HG03045 (cell line): ENCODE results near the gene METRN.

Source experiments
- ATAC-seq: cut with Tn5 transposase; IDR thresholded peaks from one replicate; pipeline ENCODE4 v1.9.1; 2021; ENCODE audit warnings: mild to moderate bottlenecking, moderate library complexity; ENCODE audit not compliant: unreplicated experiment

Gene METRN

DNA sequence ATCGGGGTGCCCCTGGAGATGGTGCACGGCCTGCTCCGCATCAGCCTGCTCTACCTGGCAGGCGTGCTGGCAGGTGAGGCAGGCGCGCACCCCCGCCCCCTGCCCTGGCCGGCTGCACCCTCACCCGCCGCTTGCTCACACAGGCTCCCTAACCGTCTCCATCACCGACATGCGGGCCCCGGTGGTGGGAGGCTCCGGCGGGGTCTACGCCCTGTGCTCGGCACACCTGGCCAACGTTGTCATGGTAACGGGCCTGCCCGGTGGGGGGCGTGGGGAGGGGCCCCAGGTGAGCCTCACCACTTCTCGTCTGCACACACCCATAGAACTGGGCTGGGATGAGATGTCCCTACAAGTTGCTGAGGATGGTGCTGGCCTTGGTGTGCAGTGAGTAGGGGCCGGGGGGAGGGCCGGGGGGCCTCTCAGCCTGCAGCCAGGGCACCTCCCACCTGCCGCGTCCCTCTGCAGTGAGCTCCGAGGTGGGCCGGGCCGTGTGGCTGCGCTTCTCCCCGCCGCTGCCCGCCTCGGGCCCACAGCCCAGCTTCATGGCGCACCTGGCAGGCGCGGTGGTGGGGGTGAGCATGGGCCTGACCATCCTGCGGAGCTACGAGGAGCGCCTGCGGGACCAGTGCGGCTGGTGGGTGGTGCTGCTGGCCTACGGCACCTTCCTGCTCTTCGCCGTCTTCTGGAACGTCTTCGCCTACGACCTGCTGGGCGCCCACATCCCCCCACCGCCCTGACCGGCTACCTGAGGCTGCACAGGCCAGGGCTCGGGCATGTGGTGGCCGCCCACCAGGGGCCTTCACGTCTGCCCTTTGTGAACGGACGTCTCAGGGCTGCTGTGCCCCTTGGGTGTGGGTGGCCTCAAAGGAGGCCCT lies 37.4 kb upstream of the METRN start:
- ATAC-seq: no peak

DNA sequence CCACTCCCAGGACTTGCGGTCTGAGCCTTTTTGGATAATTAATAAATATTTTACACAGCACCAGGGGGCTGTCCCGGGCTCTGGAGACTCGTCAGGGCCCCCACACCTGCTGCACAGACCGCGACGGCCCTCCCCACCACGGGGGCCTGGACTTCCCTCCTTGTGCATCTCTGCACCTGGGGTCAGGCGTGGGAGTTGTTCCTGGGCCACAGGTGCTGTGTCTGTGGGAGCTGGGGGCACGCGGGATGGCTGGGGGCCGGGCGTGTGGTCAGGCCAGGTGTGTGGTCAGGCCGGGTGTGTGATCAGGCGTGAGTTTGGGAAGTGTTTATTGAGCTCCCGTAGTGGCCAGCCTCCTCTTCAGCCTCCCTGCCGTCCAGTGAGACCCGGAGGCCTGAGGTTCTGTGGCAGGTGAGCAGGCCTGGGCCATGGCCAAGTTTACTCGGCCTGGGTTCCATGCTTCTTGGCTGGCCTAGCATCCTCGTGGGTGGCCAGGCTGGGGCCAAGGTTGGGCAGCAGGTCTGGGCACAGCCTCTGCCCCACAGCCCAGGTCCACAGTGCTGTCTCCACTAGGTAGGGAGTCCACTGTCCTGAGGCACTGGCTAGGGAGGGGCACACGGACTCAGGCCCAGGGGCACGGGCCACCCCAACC lies 36.6 kb upstream of the METRN start:
- ATAC-seq: no peak

DNA sequence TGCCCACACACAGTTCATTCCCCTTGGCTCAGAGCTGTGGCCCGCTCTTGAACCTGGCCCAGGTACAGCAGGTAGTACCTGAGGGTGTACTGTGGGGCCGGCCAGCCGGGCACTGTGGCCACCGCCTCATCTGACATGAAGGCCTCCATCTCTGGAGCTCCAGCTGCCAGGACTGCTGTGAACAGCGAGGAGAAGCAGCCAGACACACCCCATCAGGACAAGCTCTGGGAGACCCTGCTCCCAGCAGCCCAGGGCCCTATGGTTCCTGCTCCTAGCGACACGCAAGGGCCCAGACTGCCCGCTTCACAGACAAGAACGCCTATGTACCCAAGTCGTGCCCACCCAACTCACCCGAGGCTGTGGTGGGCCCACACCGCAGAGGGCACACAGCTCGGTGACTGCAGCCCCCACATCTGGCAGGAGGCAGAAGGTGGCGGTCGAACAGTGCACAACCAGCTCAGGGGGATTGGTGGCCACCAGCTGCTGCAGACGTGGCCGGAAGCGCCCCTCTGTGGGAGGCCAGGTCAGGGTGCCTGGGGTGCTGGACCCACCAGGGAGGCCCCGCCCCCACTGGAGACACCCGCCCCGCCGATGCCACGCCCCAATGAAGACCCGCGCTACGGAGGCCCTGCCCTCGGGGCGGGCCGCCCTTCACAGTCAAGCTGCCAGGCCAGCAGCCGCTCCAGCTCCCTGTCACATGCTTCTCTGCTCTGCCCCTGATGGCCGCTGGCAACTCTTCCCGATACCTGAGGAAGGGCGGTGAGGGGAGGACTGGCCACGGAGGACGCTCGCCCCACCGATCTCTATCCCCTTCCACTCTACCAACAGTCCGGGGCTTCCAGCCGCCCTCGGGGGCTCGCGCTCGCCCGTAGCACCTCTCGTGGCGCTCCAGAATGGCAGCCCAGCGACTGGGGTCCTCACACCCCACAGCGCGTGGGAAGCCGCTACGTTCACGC lies 35.8 kb upstream of the METRN start:
- no peak for ATAC-seq

DNA sequence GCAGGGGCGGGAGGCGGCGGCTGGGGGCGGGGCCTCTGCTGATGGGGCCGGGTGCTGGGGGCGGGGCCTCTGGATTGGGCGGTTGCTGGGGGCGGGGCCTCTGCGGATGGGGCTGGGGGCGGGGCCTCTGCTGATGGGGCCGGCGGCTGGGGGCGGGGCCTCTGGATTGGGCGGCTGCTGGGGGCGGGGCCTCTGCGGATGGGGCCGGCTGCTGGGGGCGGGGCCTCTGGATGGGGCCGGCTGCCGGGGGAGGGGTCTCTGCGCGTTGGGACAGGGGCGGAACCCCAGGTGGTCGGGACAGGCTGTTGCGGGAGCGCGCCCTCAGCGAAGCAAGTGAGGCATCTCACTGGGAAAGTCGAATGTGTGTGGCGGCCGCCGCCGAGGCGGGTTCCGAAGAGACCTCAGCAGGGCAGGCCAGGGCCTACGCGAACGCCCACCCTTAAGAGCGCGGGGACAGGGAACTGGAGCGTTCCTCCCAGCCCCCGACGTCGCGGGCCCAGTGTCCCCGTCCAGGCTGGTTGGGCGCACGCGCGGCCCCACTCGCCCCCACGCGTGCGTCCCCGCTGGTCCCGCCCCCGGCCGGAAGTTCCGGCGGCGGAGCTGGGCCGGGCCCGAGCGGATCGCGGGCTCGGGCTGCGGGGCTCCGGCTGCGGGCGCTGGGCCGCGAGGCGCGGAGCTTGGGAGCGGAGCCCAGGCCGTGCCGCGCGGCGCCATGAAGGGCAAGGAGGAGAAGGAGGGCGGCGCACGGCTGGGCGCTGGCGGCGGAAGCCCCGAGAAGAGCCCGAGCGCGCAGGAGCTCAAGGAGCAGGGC lies 34.9 kb upstream of the METRN start, which contains the start of gene STUB1:
Gene STUB1 (plus strand): TSS at position 597 of the 811 bp plus-strand sequence. CDS start 116 bp downstream, at position 713.
- peak; percentile 37 for ATAC-seq

DNA sequence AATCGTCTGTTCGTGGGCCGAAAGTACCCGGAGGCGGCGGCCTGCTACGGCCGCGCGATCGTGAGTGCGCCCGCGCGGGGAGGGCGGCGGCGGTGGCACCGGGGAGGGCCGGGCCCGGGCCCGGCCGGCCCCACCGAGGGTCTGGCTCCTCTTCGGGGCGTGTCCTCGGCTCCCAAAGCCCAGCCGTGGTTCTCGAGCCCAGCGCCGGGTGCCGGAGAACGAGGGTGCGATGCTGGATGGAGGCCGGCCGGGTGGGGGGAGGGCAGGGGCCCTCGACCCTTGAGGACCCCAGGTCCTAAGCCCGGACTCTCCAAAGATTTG lies 34.3 kb upstream of the METRN start:
- no peak for ATAC-seq

DNA sequence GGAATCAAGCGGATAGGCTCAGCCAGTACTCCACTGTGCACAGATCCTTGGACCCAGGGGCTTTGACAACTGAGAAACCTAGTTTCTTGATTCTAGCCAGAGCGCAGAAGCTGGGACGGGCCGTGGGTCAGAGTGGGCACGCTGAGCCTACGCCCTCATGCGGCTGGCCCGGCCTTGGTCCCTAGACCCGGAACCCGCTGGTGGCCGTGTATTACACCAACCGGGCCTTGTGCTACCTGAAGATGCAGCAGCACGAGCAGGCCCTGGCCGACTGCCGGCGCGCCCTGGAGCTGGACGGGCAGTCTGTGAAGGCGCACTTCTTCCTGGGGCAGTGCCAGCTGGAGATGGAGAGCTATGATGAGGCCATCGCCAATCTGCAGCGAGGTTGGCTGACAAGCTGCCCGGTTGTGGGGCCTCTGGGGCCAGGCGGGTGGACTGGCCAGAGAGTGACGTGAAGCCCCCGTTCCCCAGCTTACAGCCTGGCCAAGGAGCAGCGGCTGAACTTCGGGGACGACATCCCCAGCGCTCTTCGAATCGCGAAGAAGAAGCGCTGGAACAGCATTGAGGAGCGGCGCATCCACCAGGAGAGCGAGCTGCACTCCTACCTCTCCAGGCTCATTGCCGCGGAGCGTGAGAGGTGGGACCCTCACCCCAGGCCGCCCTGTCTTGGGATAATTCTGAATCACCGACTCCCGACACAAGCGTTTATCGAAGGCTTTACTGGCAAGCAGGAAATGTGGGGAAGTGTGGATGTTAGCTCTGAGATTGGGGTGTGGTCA lies 33.8 kb upstream of the METRN start:
- ATAC-seq: no peak

DNA sequence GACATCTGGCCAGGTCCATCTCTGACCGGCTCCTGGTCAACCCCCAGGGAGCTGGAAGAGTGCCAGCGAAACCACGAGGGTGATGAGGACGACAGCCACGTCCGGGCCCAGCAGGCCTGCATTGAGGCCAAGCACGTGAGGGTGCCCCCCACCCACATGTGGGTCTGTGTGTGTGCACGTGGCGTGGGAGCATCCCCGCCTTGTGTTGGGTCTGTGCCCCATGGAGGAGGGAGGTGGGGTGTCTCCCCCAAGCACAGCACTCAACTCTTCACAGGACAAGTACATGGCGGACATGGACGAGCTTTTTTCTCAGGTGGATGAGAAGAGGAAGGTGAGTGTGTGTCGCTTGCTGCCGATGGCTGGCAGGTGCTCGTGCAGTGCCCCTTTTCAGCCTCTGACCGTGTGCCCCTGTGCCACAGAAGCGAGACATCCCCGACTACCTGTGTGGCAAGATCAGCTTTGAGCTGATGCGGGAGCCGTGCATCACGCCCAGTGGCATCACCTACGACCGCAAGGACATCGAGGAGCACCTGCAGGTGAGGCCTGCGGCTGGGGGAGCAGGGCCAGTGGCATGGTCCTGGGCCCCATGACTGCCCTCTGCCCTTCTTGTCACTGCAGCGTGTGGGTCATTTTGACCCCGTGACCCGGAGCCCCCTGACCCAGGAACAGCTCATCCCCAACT lies 33.0 kb upstream of the METRN start:
- ATAC-seq: no peak

DNA sequence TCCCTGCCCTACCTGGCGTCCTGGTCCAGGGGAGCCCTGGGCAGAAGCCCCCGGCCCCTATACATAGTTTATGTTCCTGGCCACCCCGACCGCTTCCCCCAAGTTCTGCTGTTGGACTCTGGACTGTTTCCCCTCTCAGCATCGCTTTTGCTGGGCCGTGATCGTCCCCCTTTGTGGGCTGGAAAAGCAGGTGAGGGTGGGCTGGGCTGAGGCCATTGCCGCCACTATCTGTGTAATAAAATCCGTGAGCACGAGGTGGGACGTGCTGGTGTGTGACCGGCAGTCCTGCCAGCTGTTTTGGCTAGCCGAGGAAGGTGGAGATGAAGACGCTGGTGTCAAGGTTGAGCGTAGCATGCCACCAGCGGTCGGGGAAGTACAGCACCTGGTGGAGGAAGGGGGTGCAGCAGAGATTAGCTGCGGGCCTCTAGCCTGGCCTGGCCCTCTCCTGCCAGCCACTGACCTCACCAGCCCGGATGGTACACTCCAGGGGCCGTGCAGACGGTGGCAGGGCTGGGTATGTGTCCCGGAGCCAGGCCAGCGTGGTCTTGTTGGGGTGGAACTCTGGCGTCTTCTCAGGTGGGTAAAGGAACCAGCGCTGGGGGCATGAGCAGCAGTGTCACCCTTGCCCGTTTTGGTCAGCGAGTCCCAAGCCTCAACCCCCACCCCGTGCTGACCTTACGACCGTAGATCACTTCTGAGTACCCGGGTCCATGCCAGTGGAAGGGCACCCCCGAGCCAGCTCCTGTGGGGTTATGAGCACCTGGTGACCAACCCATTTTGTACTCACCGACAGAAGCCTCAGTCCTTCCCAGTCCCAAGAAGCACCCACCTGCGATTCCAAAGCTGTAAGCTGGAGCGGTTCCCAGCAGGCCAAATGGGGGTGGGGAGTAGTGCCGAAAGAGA lies 32.2 kb upstream of the METRN start:
- ATAC-seq: no peak

DNA sequence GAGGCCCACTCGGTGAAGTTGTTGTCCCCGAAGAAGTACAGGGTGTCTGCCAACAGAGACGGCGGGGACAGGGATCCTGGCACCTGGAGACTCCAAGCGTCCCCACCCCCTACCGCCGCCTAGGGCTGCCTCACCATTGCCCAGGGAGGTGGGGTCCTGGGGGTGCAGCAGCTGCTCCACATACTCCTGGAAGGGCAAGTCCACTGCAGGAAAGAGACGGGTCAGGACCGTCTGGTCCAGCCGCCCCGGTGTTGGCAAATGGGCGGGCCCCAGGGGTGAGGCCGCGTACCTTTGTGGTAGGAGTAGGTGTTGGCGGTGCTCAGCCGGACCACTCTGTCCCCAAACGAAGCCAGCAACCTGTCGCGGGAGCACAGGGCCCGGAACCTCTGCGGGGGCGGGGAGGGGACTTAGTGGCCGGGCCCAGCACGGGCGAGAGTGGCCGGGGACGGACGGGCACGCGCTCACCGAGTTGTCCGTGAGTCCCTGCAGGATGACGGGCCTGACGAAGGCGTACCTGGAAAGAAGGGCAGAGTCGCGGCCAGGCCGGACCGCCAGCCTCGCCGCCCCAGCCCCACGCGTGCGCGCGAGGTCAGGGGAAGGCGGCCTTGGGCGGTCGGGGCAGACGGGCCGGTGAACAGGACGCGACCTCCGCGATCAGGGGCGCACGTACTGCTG lies 31.4 kb upstream of the METRN start:
- no peak for ATAC-seq

DNA sequence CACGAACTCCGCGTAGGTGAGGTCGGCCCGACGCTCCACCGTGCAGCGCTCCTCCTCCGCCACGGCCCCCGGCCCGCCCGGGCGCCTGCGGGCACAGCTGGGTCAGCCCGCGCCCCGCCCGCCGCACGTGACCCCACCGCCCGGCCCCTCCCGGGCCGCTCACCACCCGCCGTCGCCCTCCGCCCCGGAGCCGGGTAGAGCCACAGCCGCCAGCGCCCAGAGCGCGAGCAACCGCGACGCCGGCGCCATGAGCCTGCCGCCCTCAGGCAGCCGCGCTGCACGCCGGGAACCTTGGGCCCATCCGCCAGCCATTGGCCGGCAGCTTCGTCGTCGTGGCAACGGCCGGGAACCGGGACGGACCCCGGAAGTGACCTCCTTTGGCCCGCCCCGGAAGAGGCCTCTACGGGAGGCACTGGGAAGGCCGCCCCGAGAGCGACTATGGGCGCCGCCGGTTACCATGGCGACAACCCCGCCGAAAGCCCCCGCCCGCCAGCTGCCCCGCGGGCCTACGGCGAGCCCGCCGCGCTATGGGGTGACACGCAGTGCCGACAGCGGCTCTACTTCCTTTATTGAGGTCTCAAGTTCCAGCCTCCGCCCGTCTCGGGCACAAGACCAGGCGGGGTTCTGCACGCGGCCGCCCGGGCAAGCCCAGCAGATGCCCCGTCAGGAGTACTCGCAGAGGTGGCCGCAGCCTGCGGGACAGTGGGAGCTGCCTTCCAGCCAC lies 30.7 kb upstream of the METRN start, which contains the start of gene JMJD8:
Gene JMJD8 (minus strand): TSS at position 264 of the 724 bp plus-strand sequence. CDS start 15 bp downstream, at position 249.
- ATAC-seq: peak; percentile 58

DNA sequence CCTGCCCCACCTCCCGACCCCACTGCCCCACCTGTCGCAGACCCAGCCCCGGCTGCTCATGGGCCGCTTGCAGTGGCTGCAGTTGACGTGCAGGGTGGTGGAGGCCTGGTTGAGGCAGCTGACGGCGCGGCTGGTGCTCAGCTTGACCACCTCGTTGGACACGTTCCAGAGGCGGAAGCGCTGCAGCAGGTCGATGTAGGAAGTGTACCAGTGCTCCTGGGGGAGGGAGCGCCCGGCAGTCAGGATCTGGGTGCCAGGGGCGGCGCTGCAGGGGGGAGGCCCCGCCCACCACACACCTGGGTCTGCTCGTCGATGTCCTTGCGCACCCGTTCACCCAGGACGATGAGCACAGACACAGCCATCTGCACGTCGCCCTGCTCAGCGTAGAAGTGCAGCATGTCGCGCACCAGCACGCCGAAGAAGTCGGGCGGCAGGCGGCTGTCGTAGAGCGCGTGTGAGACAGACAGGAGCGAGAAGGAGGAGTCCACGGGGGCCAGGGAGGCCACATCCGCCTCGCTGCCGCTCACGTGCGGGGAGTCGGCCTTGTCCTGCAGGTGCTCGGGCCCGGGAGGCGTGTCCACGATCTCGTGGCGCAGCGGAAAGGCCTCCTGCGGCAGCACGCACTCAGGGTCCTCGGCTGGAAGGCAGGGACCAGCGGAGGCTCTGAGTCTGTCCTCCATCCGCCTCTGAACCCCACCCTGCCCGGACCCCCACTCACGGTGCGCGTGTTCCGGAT lies 29.8 kb upstream of the METRN start:
- ATAC-seq: no peak

DNA sequence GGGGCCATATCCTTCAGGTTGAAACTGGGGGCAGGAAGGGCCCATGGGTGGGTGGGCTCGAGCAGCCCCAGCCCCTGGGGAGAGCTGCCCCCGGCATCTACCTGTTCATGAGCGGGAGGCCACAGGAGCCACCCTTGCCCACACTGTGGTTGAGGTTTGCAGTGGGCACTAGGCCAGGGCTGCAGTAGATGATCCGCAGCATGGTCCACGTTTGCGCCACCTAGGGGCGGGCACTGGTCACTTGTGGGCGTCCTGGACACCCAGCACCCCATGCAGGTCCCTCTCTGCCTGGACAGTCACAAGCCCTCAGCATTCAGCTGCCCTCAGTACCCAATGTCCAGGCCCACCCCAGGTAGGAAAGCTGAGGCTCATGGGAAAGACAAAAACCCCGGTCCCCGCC lies 29.0 kb upstream of the METRN start:
- ATAC-seq: no peak

DNA sequence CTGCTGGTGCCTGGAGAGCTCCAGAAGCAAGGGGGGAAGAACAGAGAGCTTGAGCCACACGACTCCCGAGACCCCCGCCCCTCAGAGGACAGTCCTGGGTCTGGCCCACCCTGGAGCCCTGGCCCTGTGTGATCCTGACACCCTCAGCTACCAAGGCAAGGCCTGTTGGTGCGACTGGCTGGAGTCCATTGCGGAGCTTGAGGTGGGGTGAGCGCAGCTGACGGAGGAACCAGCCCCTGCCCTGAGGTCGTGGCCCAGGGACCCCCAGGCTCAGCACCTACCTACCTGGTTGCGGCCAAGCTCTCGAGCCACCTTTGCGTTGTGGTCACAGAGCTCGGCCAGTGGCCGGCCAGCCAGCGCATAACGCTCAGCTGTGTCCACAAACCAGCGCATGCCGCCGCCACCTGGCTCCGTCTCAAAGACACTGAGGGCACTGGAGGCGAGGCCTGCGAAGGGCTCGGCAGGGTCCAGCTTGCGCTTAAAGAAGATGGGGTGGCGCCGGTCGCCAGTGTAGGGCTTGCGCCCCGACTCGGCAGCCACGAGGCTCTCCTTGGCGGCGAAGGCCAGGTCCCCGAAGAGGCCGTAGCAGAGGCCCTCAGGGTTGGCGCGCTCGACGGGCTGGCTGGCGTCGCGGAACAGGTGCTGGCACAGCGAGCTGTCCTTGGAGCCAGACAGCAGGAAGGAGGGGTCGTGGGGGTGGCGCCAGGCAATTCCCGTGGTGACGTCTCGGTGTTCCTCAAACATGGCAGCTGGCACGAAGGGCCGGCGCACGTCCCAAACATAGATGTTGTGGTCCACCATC lies 28.3 kb upstream of the METRN start:
- ATAC-seq: no peak

DNA sequence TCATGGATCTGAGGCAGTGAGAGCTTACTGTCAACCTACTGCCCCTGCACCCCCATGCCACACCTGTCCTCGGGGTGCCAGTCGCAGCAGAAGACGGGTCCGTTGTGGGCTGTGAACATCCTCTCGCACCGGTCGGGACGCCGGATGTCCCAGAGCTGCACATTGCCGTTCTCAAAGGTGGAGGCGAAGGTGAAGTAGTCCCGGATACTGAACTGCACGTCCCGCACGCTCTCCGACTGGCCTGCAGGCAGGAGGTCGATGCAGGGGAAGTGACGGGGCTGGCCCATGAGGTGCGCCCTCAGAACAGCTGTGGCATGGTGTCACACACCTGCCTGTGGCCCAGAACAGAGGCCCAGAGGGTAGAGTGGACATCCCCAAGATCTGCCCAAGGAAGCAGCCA lies 27.4 kb upstream of the METRN start:
- no peak for ATAC-seq

DNA sequence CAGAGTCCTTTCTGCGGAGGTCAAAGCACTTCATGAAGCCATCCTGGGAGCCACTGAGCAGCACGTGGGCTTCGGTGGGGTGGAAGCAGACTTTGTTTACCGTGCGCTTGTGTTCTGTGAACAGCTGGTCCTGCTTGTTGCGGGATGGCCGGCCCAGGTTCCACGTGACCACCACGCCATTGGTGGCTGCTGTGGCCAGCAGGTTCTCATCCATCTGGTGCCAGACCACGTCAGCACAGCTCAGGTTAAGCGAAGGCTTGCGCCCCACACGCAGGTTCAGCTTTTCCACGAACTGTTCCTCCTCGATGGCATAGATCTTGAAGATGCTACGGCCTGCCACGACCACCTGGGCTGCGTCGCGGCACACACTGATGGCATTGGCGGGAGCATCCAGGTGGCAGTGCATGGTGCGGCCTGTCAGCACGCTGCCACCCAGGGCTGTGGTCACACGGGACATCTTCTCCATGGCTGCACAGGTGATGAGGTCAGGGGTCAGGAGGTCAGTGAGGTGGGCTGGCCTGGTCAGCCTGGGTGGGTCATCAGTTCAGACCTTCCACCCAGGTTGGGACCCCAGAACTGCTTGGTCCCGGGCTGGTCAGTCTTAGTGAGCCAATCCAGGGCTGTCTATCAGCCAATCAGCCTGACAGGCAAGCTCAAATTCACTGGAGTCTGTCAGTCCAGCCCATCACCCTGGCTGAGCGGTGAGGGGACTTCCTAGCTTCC lies 25.6 kb upstream of the METRN start:
- ATAC-seq: no peak
